Sigmoid colon (tissue), 7 donors: ENCODE data around the gene ACOX3. TPM values are rescaled to one million over a fixed set of nuclear protein-coding genes. Genes with fewer than 3 reads are reported as not detected.

Experiments used
- DNase-seq: peaks from one replicate; pipeline ENCODE4 v3.0.0-alpha.2; 2019
- H3K27ac ChIP-seq, 4 donors: fragments of 200-600 bp; sonication (generic); one replicate each; pipeline ENCODE4 v1.5.1; 2016 to 2019; ENCODE audit warnings: mild to moderate bottlenecking in 1 of 4
- H3K27me3 ChIP-seq, 3 donors: fragments of 200-600 bp; sonication (generic); one replicate each; pipeline ENCODE4 v1.5.1; 2019; ENCODE audit warnings: mild to moderate bottlenecking in 1 of 3
- H3K36me3 ChIP-seq, 4 donors: fragments of 200-600 bp; sonication (generic); one replicate each; pipeline ENCODE4 v1.5.1; 2016 to 2019
- H3K4me1 ChIP-seq, 4 donors: fragments of 200-600 bp; sonication (generic); one replicate each; pipeline ENCODE4 v1.5.1; 2017 to 2019
- H3K4me3 ChIP-seq, 4 donors: fragments of 200-600 bp; sonication (generic); one replicate each; pipeline ENCODE4 v1.5.1; 2017 to 2019; ENCODE audit warnings: mild to moderate bottlenecking in 2 of 4, moderate library complexity in 1 of 4
- H3K9me3 ChIP-seq, 4 donors: fragments of 200-600 bp in 3 of 4; sonication (generic) in 3 of 4; one replicate each; pipeline versions ENCODE4 v1.5.1 to v1.6.1; 2013 to 2019
- EP300 ChIP-seq, 4 donors: sonication (generic); formaldehyde crosslinking; IDR thresholded peaks; one replicate each; pipeline ENCODE4 v1.6.1; 2017; ENCODE audit warnings: antibody characterized with exemption in 4 of 4
- POLR2A ChIP-seq, 2 donors: fragments of 450-650 bp; IDR thresholded peaks; one replicate each; pipeline ENCODE4 v1.6.1; 2016; ENCODE audit warnings: antibody characterized with exemption in 2 of 2, mild to moderate bottlenecking in 2 of 2, moderate library complexity in 2 of 2
- POLR2AphosphoS5 ChIP-seq, 4 donors: sonication (generic); formaldehyde crosslinking; IDR thresholded peaks; one replicate each; pipeline ENCODE4 v1.6.1; 2017; ENCODE audit warnings: antibody characterized with exemption in 4 of 4
- WGBS, 2 donors: extraction: QIAGEN DNeasy Blood & Tissue Kit; methylation state at CpG; one replicate each; pipeline ENCODE4 v1.1.7; 2013; 5-methylcytosine and 5-hydroxymethylcytosine counted together
- intact Hi-C: fragments of 100-400 bp; cut with DNase I; formaldehyde crosslinking; loops from one replicate; pipeline ENCODE4 v1.15.1; 2023
- polyA plus RNA-seq, 3 donors: library from polyadenylated mRNA; stranded (reverse); fragments of 200-250 nt; gene quantifications; one replicate each; pipeline ENCODE4 v1.2.3, GENCODE V29; 2013
- total RNA-seq, 4 donors: library from RNA; depleted of rRNA; stranded (reverse); fragments of >200 nt; gene quantifications; one replicate each; pipeline ENCODE4 v1.1.0, GENCODE V29; 2016
- TF ChIP-seq, protein P1 (sequence below), 4 experiments: fragments of 450-650 bp in 3 of 4; fragments of 200-600 bp in 1 of 4; IDR thresholded peaks; one replicate each; pipeline ENCODE4 v1.5.1; 2016 to 2019; ENCODE audit warnings: antibody characterized with exemption in 4 of 4, mild to moderate bottlenecking in 3 of 4, moderate library complexity in 2 of 4
- donor health status: healthy with polysubstance abuse.
- donor health status: Bipolar disorder and iron deficiency.
- donor health status: healthy.

The ACOX3 gene
- total and polyA plus RNA-seq, 7 donors, result 8.4 to 51.0 (median 24.8) TPM

DNA sequence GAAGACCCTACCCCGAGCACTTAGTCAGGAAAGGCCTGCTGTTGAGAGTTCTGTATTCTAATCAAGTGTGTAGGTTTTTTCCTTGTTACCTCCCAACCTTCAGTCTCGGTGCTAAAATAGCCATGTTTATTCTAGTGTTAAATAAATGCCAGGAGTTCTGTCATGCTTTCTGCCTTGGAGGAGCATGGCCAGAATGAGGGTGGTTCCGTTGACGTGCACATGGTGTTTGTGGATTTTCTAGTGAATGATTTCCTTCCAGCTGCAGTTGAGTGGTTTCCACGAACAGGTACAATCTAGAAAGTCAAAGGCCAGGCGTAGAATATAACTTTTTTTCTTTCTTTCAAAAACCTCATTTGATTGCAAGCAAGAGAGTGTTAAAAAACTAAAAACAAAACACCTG lies 21.1 kb upstream of the ACOX3 start:
- Histone ChIP-seq H3K9me3 (no peaks in the 10 kb centered on the region), H3K4me3 (no peak overlapping the region), H3K27ac (no peak overlapping the region), H3K36me3 (peaks cover 10 to 95% (median 36%) of the 10 kb centered on the region in 4 donors), H3K4me1 (no peaks in the 10 kb centered on the region), H3K27me3 (no peaks in the 10 kb centered on the region)
- DNase-seq, result no peak
- no peak for TF ChIP-seq POLR2A (IDR thresholded peaks at IDR 0.05)
- TF ChIP-seq POLR2AphosphoS5 (IDR thresholded peaks at IDR 0.05), result no peak
- no peak for TF ChIP-seq EP300 (IDR thresholded peaks at IDR 0.05)
- TF ChIP-seq, protein P1, sequence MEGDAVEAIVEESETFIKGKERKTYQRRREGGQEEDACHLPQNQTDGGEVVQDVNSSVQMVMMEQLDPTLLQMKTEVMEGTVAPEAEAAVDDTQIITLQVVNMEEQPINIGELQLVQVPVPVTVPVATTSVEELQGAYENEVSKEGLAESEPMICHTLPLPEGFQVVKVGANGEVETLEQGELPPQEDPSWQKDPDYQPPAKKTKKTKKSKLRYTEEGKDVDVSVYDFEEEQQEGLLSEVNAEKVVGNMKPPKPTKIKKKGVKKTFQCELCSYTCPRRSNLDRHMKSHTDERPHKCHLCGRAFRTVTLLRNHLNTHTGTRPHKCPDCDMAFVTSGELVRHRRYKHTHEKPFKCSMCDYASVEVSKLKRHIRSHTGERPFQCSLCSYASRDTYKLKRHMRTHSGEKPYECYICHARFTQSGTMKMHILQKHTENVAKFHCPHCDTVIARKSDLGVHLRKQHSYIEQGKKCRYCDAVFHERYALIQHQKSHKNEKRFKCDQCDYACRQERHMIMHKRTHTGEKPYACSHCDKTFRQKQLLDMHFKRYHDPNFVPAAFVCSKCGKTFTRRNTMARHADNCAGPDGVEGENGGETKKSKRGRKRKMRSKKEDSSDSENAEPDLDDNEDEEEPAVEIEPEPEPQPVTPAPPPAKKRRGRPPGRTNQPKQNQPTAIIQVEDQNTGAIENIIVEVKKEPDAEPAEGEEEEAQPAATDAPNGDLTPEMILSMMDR (IDR thresholded peaks at IDR 0.05), result no peak
- 90 to 94% methylated on average over 6 of the region's 6 CpGs for WGBS, 2 donors
- intact Hi-C loops, result no loop called here

DNA sequence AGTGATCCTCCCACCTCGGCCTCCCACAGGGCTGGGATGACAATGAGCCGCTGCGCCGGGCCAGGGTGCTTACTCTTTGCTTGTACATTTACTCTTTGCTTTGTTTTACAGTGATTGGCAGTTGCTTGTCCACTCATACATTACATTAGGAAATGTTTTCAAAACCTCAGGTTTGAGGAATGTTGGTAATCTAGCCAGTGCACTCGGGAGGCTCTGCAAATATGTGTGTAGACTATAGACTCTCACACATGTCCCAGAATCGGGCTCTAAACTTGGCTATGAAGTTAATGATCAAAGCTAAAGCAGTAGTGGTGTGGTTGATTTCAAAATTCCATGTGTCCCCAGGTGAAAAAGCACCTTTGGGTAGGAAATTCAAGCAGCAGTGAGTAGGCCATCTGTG lies 20.6 kb upstream of the ACOX3 start:
- no peaks in the 10 kb centered on the region for H3K27me3 ChIP-seq
- no peak overlapping the region for H3K4me3 ChIP-seq
- no peaks in the 10 kb centered on the region for H3K4me1 ChIP-seq
- TF ChIP-seq POLR2AphosphoS5 (IDR thresholded peaks at IDR 0.05), result no peak
- TF ChIP-seq, protein P1 (IDR thresholded peaks at IDR 0.05), result no peak
- TF ChIP-seq POLR2A (IDR thresholded peaks at IDR 0.05), result no peak
- no peak for TF ChIP-seq EP300 (IDR thresholded peaks at IDR 0.05)
- WGBS, 2 donors, result 97% methylated on average over 6 of the region's 6 CpGs
- intact Hi-C loops, result no loop called here
- H3K27ac ChIP-seq, result no peak overlapping the region
- H3K36me3 ChIP-seq, result peaks cover 10 to 95% (median 33%) of the 10 kb centered on the region in 4 donors
- no peak for DNase-seq
- no peaks in the 10 kb centered on the region for H3K9me3 ChIP-seq

DNA sequence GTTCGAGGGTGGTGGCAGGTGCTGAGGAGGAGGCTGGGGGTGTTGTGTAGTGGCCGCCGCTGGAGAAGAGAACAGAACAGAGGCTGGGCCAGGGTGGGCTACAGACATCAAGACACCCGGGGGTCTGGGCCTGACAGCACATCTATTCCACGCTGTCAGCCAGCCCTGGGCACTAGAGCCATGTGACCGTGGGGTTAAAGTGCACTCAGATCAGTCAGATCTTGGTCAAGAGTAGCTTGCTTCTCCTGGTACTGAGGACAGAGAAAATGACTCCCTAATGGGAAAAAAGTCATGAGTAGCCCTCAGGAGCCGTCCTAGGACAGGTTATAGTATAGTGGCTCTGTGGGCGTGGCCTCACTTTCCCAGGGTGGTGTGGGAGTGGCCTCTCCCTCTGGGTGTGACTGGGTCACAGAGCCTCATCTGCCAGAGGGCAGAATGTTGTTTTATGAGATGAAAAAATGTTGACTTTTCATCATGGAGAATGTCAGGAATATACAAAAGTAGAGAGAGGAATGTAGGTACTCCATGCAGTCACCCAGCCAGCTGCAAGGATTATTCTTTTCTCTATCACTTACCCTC lies 19.4 kb upstream of the ACOX3 start:
- H3K27ac ChIP-seq, result no peak overlapping the region
- no peaks in the 10 kb centered on the region for H3K9me3 ChIP-seq
- WGBS, 2 donors, result 72 to 88% methylated on average over 8 of the region's 8 CpGs
- intact Hi-C loops, result no loop called here
- H3K36me3 ChIP-seq, result peaks cover 13 to 95% (median 28%) of the 10 kb centered on the region in 4 donors
- H3K4me1 ChIP-seq, result no peaks in the 10 kb centered on the region
- H3K4me3 ChIP-seq, result no peak overlapping the region
- TF ChIP-seq POLR2AphosphoS5 (IDR thresholded peaks at IDR 0.05), result no peak
- TF ChIP-seq, protein P1 (IDR thresholded peaks at IDR 0.05), result no peak
- TF ChIP-seq POLR2A (IDR thresholded peaks at IDR 0.05), result no peak
- TF ChIP-seq EP300 (IDR thresholded peaks at IDR 0.05), result no peak
- no peaks in the 10 kb centered on the region for H3K27me3 ChIP-seq
- no peak for DNase-seq

DNA sequence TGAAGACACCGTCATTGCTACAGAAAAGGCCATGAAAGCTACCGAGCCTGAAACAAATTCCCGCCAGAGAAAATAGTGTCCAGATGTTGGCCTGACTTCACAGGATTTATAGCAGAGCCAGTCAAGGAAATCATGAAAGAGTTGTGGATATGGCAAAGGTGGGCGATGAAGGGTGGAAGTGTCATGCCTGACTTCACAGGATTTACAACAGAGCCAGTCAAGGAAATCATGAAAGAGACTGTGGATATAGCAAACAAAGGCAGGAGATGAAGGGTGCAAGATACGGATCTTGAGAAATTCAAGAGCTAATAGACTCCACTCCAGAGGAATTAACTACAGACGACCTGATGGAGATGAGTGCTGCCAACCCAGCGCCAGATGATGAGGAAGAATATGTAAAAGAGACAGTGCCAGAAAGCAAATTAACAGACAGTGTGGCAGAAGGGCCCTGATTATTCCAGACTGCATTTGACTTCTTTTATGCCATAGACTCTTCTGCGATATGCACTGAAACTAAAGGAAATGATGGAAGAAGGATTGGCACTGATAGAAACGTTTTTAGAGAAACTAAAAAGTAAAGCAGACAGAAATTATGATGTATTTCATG lies 17.2 kb upstream of the ACOX3 start:
- 82 to 83% methylated on average over 9 of the region's 9 CpGs for whole genome bisulfite sequencing, 2 donors
- no peak for TF ChIP-seq POLR2A (IDR thresholded peaks at IDR 0.05)
- TF ChIP-seq POLR2AphosphoS5 (IDR thresholded peaks at IDR 0.05), result no peak
- TF ChIP-seq EP300 (IDR thresholded peaks at IDR 0.05), result no peak
- TF ChIP-seq, protein P1 (IDR thresholded peaks at IDR 0.05), result no peak
- DNase-seq, result no peak
- Histone ChIP-seq H3K4me1 (no peaks in the 10 kb centered on the region), H3K36me3 (peaks cover 27 to 95% (median 37%) of the 10 kb centered on the region in 4 donors), H3K27me3 (no peaks in the 10 kb centered on the region), H3K27ac (no peak overlapping the region), H3K4me3 (no peak overlapping the region), H3K9me3 (no peaks in the 10 kb centered on the region)
- intact Hi-C loops, result no loop called here
